Omental fat pad (tissue), 4 donors: ENCODE results near the gene B4GALT4. TPM values are rescaled to one million over a fixed set of nuclear protein-coding genes. Genes with fewer than 3 reads are reported as not detected.
"Not testable (repeated sequence)": the region's sequence is repeated elsewhere in the genome, so short reads cannot be mapped to it uniquely, and the experiment has no call there.

ENCODE experiments used
- ATAC-seq: fragments of 150-250 bp; one replicate; pipeline ENCODE4 v1.9.1; 2016; ENCODE audit warnings: mild to moderate bottlenecking, moderate library complexity; ENCODE audit not compliant: low FRiP score
- DNase-seq: peaks from one replicate; pipeline ENCODE4 v3.0.0-alpha.2; 2019; ENCODE audit warnings: low spot score
- total RNA-seq, 4 donors: library from RNA; depleted of rRNA; stranded (reverse); fragments of >200 nt; gene quantifications; one replicate each; pipeline ENCODE4 v1.1.0, GENCODE V29; 2016
- TF ChIP-seq, protein P1 (sequence below), 3 donors: fragments of 450-650 bp; IDR thresholded peaks; one replicate each; pipeline ENCODE4 v1.5.1; 2016 to 2017; ENCODE audit warnings: antibody characterized with exemption in 3 of 3, mild to moderate bottlenecking in 3 of 3, moderate library complexity in 2 of 3

The B4GALT4 gene, protein sequence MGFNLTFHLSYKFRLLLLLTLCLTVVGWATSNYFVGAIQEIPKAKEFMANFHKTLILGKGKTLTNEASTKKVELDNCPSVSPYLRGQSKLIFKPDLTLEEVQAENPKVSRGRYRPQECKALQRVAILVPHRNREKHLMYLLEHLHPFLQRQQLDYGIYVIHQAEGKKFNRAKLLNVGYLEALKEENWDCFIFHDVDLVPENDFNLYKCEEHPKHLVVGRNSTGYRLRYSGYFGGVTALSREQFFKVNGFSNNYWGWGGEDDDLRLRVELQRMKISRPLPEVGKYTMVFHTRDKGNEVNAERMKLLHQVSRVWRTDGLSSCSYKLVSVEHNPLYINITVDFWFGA
- total RNA-seq, result 10 to 100 TPM; 18.8 to 33.4 (median 25.9) TPM

DNA sequence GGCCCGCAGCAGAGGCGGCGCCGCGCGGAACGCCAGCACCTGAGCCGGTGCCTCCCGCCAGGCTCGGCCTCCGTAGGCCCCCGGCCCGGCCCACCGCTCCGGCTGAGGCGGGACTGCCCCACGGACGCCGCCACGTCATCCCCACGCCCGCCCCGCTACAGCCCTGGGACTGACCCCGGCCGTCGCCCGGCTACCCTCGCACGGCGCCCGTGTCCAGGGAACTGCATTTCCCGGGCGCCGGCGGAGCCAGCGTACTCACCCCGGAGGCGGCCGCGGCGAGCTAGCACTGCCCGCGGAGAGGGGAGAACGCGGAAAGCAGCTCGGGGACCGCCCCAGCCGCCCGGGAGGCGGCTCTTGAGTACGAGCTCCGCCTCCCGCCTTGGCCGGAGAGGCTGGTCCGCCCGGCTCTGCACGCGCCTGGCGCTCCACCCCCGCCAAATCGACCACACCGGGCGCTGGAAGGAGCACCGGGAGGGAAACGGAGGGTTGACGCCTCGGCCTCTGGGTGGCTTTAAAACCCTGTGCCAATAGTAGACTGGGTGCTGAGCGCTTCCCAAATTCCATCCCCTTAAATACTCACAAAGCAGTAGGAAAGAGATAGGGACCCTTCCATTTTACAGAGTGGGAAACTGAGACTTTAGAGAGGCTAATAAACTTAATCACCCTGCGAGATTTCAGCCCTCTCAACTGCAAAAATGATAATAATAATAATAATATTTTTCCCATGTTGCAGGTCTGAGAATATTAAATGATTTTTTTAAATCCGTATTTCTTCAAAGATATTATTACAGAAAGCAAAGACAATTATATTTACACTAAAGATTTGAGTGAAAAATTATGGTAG lies at the start of gene B4GALT4:
B4GALT4 (minus strand) TSS at position 288 of the 844 bp plus-strand sequence. CDS start 10,779 bp downstream, outside the sequence.
- peak; percentile 45 for DNase-seq
- TF ChIP-seq, protein P1, sequence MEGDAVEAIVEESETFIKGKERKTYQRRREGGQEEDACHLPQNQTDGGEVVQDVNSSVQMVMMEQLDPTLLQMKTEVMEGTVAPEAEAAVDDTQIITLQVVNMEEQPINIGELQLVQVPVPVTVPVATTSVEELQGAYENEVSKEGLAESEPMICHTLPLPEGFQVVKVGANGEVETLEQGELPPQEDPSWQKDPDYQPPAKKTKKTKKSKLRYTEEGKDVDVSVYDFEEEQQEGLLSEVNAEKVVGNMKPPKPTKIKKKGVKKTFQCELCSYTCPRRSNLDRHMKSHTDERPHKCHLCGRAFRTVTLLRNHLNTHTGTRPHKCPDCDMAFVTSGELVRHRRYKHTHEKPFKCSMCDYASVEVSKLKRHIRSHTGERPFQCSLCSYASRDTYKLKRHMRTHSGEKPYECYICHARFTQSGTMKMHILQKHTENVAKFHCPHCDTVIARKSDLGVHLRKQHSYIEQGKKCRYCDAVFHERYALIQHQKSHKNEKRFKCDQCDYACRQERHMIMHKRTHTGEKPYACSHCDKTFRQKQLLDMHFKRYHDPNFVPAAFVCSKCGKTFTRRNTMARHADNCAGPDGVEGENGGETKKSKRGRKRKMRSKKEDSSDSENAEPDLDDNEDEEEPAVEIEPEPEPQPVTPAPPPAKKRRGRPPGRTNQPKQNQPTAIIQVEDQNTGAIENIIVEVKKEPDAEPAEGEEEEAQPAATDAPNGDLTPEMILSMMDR (IDR thresholded peaks at IDR 0.05), result no peak
- peak; percentile 93 for ATAC-seq

DNA sequence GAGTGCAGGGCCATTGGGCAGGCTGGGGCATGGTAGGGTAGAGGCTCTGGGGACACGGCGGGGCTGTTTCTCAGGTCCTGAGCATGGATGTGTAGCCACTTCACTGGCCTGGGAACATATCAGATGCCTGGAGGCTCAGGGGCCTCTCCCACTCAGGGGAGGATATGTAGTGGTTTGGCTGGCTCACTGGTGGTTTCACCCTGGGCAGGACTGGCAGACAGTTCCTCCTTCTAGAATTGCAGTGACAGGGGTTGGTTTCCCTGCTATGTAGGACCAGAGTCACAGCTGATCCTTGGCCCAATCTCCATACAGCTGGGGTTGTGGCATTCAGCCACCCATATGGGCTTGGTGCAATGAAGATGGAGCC lies 48.7 kb upstream of the B4GALT4 start:
- ATAC-seq (no peak), DNase-seq (no peak)
- TF ChIP-seq, protein P1 (IDR thresholded peaks at IDR 0.05), result no peak

DNA sequence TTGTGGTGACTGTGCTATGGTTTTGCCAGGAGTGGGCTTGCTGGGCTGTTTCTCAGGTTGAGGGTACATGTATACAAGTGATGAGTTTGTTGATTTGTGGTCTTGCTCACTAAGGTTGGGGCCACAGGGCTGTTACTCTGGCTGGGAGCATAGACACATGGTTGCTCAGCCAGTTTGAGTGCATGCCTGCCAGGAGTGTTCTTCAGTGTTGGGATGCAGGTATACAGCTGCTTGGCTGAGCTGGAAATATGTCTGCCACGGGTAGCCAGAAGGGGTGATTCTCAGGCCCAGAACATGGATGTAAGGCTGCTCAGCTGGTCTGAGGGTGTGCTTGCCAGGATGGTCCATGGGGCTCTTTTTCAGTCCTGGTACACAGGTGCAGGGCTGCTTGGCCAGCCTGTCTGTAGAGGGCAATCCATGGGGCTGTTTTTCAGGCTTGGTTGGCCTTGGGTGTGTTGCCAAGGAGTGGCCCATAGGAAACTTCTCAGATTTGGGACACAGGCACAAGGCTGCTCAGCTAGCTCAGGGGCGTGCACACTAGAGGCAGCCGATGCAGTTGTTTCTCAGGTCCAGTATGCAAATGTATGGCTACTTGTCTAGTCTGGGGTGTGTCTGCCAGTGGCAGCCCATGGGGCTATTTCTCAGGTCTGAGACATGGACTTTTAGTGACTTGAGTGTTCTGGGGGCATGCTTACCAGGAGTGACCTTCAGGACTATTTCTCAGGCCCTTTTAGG lies 48.2 kb upstream of the B4GALT4 start:
- no peak for ATAC-seq
- no peak for DNase-seq
- TF ChIP-seq, protein P1 (IDR thresholded peaks at IDR 0.05), result no peak

DNA sequence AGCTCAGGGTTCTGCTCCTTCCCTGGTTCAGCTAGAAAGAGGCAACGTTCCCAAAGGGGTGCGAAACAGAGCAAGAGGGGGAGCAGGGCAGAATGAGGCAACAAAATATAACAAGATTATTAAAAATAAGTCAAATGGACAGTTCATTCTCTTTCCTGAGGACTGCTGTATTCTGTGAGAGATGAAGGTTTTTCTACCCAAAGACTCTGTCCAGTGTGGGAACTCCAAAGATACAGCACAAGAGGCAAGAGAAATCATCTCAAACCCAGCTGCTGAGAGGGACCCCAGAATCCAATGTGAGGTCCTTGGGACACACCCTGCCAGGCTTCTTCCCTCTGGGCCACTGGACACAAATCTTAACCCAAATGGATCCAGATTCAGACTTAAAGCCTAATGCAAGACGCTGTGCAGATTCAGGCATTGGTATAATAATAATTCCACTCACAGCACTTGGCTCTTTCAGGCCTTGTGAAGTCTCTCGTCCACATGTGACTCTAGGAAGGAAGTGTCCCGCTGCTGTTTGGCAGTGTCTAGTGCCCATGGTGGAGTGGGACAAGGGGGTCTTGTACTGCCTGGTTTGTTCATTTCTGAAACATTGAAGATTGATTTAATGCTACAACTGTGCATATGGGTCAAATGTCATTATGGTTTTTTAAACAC lies 39.0 kb upstream of the B4GALT4 start:
- no peak for DNase-seq
- TF ChIP-seq, protein P1 (IDR thresholded peaks at IDR 0.05), result no peak
- ATAC-seq, result no peak

DNA sequence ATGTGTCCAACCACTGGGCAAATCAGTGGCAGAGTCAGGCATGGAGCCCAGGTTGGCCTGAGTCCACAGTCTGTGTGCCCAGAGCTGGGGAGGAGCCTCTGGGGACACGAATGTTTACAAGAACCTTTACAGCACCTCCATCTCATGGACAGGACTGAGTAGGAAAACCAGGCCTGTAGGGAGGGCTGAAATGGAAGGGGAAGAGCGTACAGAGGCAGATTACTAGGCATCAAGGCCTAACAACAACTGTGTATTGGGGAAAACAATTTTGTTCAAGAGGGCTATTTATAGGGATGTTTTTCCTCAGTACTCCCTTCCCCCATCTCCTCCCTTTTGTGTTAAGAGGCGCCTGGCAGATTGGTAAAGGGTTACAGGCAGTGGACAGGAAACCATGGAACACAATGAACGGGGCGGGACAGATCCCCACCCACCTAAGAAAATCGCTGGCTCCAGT lies 38.5 kb upstream of the B4GALT4 start:
- ATAC-seq (peak; percentile 24), DNase-seq (no peak)
- TF ChIP-seq, protein P1 (IDR thresholded peaks at IDR 0.05), result no peak

DNA sequence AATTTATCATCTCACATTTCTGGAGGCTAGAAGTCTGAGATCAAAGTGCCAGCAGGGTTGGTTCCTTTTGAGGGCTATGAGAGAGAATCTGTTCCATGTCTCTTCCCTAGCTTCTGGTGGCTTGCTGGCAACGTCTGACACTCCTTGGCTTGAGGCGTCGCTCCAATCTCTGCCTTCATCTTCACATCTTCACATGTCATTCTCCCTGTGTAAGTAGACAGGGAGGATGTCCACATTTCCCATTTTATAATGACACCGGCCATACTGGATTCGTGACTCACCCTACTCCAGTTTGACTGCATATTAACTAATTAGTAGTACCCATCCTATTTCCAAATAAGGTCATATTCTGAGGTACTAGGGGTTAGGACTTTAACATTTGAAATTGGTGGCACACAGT lies 36.0 kb upstream of the B4GALT4 start:
- no peak for DNase-seq
- no peak for ATAC-seq
- TF ChIP-seq, protein P1 (IDR thresholded peaks at IDR 0.05), result no peak

DNA sequence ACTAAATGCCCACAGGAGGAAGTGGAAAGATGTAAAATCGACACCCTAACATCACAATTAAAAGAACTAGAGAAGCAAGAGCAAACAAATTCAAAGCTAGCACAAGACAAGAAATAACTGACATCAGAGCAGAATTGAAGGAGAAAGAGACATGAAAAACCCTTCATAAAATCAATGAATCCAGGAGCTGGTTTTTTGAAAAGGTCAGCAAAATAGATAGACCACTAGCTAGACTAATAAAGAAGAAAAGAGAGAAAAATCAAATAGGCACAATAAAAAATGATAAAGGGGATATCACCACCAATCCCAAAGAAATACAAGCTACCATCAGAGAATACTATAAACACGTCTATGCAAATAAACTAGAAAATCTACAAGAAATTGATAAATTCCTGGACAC lies 29.5 kb upstream of the B4GALT4 start:
- ATAC-seq, DNase-seq: not testable (repeated sequence)
